Measurements from ENCODE around the gene FTO.

Gene FTO

GRCh38 chr16:53973021-53973420, 269.1 kb downstream of the FTO start:
- no peak for DNase-seq

DNA sequence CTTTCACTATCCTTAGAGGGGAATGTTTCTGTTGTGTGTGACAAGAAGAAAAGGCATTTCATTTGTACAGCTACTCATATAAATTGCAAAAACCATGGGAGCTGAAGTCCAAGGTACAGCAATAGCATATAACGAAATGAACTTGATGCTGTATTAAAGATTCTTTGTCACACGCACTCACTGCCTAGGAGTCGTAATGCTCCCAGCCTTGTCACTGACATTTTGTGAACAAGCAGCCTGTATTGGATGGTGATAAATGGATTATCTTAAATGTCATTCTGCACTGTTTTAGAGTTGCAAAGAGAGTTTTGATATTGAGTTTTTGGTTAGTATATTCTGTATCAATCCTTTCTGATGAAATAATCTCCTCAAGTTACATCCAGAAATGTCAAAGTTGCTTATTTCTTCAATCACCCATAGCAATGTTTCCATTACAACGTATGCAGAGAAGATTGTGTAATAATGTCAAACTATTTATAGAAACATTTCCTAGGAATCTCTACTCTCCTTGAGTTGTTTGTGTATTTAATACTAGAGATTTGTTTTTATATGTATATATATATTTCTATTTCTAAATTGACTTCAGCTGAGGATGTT, 270.6 kb downstream of the FTO start:
- no peak for DNase-seq

- no peak for DNase-seq
Measured at GRCh38 chr16:53980675-53981074, 276.7 kb downstream of the FTO start.

GRCh38 chr16:53982631-53983042, 278.7 kb downstream of the FTO start:
- DNase-seq = no peak

GRCh38 chr16:53984936-53985335, 281.0 kb downstream of the FTO start:
- no peak for DNase-seq

GRCh38 chr16:53985861-53986260, 281.9 kb downstream of the FTO start:
- no peak for DNase-seq

DNA sequence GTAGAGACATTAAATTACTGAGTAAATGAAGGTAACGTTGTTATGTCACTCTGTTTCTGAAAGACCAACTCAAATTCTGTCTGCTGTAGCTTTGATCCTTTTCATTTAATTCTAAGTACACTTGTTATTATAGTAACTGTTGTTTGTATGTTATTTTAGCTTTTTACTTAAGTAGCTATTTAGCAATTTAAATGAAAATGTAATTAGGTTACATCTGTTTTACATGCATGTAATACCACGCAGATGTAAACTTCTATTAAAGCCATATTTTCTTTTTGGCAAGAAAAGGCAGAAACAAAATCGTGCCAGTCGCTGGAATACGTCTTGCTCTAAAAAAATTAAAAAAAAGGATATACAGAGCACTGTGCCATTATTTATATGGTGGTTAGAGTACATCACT, 282.8 kb downstream of the FTO start:
- DNase-seq = no peak

- DNase-seq = no peak
Measured at GRCh38 chr16:53988136-53988535, 284.2 kb downstream of the FTO start.

DNA sequence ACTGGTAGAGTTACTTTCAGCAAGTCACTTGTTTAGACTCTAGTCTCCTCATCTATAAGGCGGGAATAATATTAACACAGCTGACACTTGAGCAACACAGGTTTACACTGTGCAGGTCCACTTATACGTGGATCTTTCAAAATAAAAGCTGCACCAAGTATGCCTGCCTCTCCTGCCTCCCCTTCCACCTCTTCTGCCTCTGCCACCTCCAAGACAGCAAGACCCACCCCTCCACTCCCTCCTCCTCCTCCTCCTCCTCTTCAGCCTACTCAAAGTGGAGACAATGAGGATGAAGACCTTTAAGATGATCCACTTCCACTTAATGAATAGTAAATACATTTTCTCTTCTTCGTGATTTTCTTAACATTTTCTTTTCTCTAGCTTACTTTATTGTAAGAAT, 285.6 kb downstream of the FTO start:
- no peak for DNase-seq

DNA sequence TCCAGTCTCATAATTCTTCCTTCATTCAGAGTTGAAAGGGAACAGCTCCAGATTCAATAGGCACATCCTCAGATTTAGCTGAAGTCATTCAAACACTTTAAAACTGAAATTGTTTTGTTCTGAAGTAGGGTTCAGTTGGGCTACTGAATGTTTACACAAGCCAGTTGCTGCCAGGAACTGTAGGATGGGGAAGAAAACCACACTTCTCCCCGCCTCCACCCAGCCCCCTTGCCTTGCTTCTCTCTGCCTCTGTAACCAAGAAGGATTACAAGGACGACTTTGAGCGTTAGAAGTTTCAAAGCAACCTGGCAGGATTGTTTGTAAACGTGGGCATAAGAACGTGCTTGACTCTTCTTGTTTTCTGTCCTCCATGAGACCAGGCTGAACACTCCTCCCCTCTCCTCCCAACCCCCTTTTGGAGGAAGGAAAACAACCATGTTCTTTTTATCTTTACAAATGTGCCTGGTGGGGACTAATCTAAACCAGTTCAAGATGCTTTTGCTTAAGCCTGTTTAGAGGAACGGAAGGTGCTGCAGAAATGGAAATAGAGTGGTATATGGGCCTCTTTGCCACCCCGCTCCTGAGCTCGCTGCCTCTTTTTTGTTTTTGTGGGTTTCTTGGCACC, 287.9 kb downstream of the FTO start:
- DNase-seq = no peak

- DNase-seq = peak in 1 of 2 experiments; percentile 7
Measured at GRCh38 chr16:53995378-53995777, 291.4 kb downstream of the FTO start.

DNA sequence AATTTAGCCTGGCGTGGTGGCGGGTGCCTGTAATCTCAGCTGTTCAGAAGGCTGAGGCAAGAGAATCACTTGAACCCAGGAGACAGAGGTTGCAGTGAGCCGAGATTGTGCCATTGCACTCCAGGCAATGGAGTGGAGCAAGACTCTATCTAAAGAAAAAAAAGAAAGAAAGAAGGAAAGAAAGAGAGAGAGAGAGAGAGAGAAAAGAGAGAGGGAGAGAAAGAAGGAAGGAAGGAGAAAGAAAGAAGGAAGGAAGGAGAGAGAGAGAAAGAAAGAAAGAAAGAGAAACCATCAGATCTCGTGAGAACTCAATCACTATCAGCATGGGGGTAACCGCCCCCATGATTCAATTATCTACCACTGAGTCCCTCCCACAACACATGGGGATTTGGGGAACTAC, 293.0 kb downstream of the FTO start:
- DNase-seq = no peak

- no peak for DNase-seq
Measured at GRCh38 chr16:53998024-53998810, 294.3 kb downstream of the FTO start.

GRCh38 chr16:53998966-53999522, 295.1 kb downstream of the FTO start:
- no peak for DNase-seq

DNA sequence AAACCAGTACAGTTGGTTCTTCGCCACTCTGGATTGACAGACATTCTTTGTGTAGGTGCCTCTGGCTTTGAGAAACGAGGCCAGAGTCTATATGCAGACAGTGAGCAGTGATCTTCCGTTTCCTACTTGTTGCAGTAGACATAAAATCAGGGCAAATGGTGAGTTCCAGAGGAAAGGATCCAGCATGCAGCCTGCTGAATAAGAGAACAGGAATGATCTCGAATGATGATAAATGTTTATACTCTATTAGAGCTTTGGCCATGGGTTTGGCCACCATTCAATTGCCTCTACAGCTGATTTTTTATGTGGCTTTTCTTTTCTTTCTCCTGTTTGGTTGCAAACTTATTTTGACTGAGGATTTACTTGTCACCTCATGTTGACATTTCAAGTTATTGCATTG, 295.9 kb downstream of the FTO start:
- no peak for DNase-seq

- DNase-seq = no peak
Measured at GRCh38 chr16:54000361-54000760, 296.4 kb downstream of the FTO start.

DNA sequence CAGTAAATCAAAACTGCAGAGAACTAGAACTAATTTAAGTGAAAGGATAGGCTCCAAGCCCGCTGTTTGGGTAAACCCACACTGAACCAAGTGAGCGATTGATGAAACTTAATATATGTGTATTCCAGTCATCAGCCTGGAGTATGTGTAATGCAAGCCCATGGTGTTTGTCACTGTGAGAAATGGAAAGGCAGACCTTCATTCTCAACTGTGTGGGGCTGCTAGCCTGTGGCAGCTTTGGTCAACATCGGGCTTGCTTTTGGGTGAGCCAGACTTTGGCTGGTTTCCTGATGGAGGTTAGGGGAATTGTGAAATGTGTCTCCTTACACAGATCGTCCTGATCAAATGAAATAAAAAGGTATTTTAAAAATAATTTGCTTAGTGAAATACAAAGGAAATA, 302.7 kb downstream of the FTO start:
- no peak for DNase-seq

- DNase-seq = no peak
Measured at GRCh38 chr16:54007504-54007903, 303.5 kb downstream of the FTO start.

GRCh38 chr16:54009464-54010176, 305.7 kb downstream of the FTO start:
- no peak for DNase-seq

GRCh38 chr16:54015147-54015546, 311.2 kb downstream of the FTO start:
- no peak for DNase-seq

DNA sequence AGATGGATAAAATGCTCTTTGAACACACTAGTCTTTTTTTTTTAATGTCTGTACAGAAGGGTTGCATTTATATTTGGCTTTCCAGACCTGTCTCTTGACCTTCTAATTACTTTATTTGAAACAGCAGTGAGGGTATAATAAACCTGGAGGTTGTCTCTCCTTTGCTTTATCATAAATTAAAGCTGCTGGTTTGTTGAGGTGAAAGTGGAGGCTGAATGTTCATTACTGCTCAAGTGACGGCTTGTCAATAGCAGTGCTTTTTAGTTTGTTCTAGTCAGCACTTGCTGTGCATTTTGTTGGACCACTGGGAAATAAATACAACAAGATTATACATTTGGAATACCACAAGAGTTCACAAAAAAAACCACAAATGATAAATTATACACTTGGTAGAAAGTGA, 318.4 kb downstream of the FTO start:
- DNase-seq = no peak

DNA sequence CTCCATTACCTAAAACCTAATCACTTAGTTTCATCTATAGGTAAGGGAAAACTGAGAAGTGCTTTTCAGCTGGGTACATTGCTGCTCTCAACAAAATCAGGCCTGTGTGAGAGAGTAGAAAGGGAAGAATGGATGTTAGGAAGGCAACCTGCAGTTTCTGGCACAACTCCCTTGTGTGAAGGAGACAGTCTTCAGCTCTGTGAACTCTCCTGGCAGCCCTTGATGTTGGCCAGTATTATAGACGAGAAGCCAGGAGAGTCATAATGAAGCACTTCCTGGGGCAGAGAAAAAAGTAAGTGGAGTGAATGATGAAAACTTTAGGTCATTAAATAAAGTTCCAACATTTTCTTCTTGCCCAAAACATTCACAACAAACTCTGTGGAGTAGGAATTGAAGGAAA, 322.5 kb downstream of the FTO start:
- DNase-seq = peak in 1 of 2 experiments; percentile 32

- no peak for DNase-seq
Measured at GRCh38 chr16:54027062-54027461, 323.1 kb downstream of the FTO start.

Data from NCI-H446 (cell line).